WTC11 (cell line): ENCODE measurements around the gene TRIM38. TPM values are rescaled to one million over a fixed set of nuclear protein-coding genes. Genes with fewer than 3 reads are reported as not detected.

Source experiments
- ATAC-seq: fragments of 200-7000 bp; cut with Tn5 transposase; 2 replicates; pipeline ENCODE4 v1.10.0; 2021; ENCODE audit warnings: mild to moderate bottlenecking, moderate library complexity
- CTCF ChIA-PET: fragments of 300-600 bp; sonication (Branson Sonifier 250); formaldehyde crosslinking; loops from one replicate; lab custom pipeline; 2021; ENCODE audit warnings: antibody characterized with exemption; lab: Charles Lee
- POLR2A ChIA-PET: fragments of 350-600 bp; sonication (Branson Sonifier 250); formaldehyde crosslinking; loops from one replicate; lab custom pipeline; 2021; ENCODE audit warnings: antibody characterized with exemption; lab: Charles Lee
- DNase-seq: peaks from one replicate; pipeline ENCODE4 v3.0.0; 2021; ENCODE audit warnings: low spot score
- H3K27ac Mint-ChIP-seq: 2 replicates; pipeline ENCODE4 v1.8.0; 2021; ENCODE audit warnings: mixed read lengths
- H3K27me3 Mint-ChIP-seq: 2 replicates; pipeline ENCODE4 v1.8.0; 2021; ENCODE audit warnings: low read depth, mild to moderate bottlenecking, moderate library complexity, mixed read lengths
- H3K36me3 Mint-ChIP-seq: 2 replicates; pipeline ENCODE4 v1.8.0; 2021; ENCODE audit warnings: mixed read lengths
- H3K4me1 Mint-ChIP-seq: 2 replicates; pipeline ENCODE4 v1.8.0; 2022; ENCODE audit warnings: mixed read lengths
- H3K4me3 Mint-ChIP-seq: 2 replicates; pipeline ENCODE4 v1.8.0; 2021; ENCODE audit warnings: mild to moderate bottlenecking, moderate library complexity, mixed read lengths
- H3K9me3 Mint-ChIP-seq: 2 replicates; pipeline ENCODE4 v1.8.0; 2021; ENCODE audit warnings: mixed read lengths
- CREM ChIP-seq: sonication (generic); formaldehyde crosslinking; IDR thresholded peaks from 2 replicates; pipeline ENCODE4 v1.8.1; 2022; ENCODE audit warnings: mild to moderate bottlenecking, missing genetic modification reagents, moderate library complexity
- ETV6 ChIP-seq: sonication (generic); formaldehyde crosslinking; IDR thresholded peaks from 2 replicates; pipeline ENCODE4 v1.8.1; 2022; ENCODE audit warnings: mild to moderate bottlenecking, missing genetic modification reagents
- JAZF1 ChIP-seq: fragments of 250-450 bp; sonication (Bioruptor Pico); IDR thresholded peaks from 2 replicates; pipeline ENCODE4 v1.9.0; 2021; ENCODE audit warnings: moderate library complexity, mild to moderate bottlenecking, inconsistent platforms
- MXD4 ChIP-seq: fragments of 250-450 bp; sonication (Bioruptor Pico); IDR thresholded peaks from 2 replicates; pipeline ENCODE4 v1.8.0; 2021; ENCODE audit warnings: mild to moderate bottlenecking, moderate library complexity, borderline replicate concordance
- NFATC4 ChIP-seq: fragments of 250-450 bp; sonication (Bioruptor Pico); IDR thresholded peaks from 2 replicates; pipeline ENCODE4 v1.9.0; 2021; ENCODE audit warnings: mild to moderate bottlenecking
- NR2C2 ChIP-seq: sonication (generic); formaldehyde crosslinking; IDR thresholded peaks from 2 replicates; pipeline ENCODE4 v1.8.0; 2022; ENCODE audit warnings: mild to moderate bottlenecking, missing genetic modification reagents
- NR3C1 ChIP-seq: sonication (generic); formaldehyde crosslinking; conservative IDR thresholded peaks from 2 replicates; pipeline ENCODE4 v1.8.1; 2023; ENCODE audit warnings: low read depth, mild to moderate bottlenecking, missing genetic modification reagents
- OVOL2 ChIP-seq: fragments of 250-450 bp; sonication (Bioruptor Pico); IDR thresholded peaks from 2 replicates; pipeline ENCODE4 v1.9.0; 2021; ENCODE audit warnings: mild to moderate bottlenecking, borderline replicate concordance
- SOX15 ChIP-seq: fragments of 250-450 bp; sonication (Bioruptor Pico); IDR thresholded peaks from 2 replicates; pipeline ENCODE4 v1.9.0; 2021; ENCODE audit warnings: mild to moderate bottlenecking
- SP1 ChIP-seq: sonication (generic); formaldehyde crosslinking; conservative IDR thresholded peaks from 2 replicates; pipeline ENCODE4 v1.8.1; 2022; ENCODE audit warnings: missing genetic modification reagents
- ZNF317 ChIP-seq: sonication (generic); formaldehyde crosslinking; IDR thresholded peaks from 2 replicates; pipeline ENCODE4 v1.8.1; 2023; ENCODE audit warnings: low read depth, mild to moderate bottlenecking, moderate library complexity, missing genetic modification reagents, borderline replicate concordance
- ZNF396 ChIP-seq: fragments of 250-450 bp; sonication (Bioruptor Pico); IDR thresholded peaks from 2 replicates; pipeline ENCODE4 v1.8.0; 2021; ENCODE audit warnings: mild to moderate bottlenecking, moderate library complexity, borderline replicate concordance
- ZNF423 ChIP-seq: fragments of 250-450 bp; sonication (Bioruptor Pico); IDR thresholded peaks from 2 replicates; pipeline ENCODE4 v2.1.2; 2022; ENCODE audit warnings: mild to moderate bottlenecking, moderate library complexity
- total RNA-seq: library from RNA; stranded (reverse); gene quantifications from 3 replicates; pipeline ENCODE4 v1.2.3, GENCODE V29; 2021
- TF ChIP-seq, protein P1 (sequence below): sonication (generic); formaldehyde crosslinking; conservative IDR thresholded peaks from 2 replicates; pipeline ENCODE4 v1.8.1; 2023; ENCODE audit warnings: mild to moderate bottlenecking, low read depth, missing genetic modification reagents, moderate library complexity
- TF ChIP-seq, protein P2 (sequence below): sonication (generic); formaldehyde crosslinking; IDR thresholded peaks from 2 replicates; pipeline ENCODE4 v1.8.0; 2022; ENCODE audit warnings: missing genetic modification reagents
- TF ChIP-seq, protein P3 (sequence below): sonication (generic); formaldehyde crosslinking; IDR thresholded peaks from 2 replicates; pipeline ENCODE4 v1.8.1; 2022; ENCODE audit warnings: mild to moderate bottlenecking, moderate library complexity, missing genetic modification reagents
- TF ChIP-seq, protein P4 (sequence below): sonication (generic); formaldehyde crosslinking; IDR thresholded peaks from 2 replicates; pipeline ENCODE4 v1.8.0; 2022; ENCODE audit warnings: mild to moderate bottlenecking, missing genetic modification reagents
- TF ChIP-seq, protein P5 (sequence below): sonication (generic); formaldehyde crosslinking; IDR thresholded peaks from 2 replicates; pipeline ENCODE4 v1.8.0; 2023; ENCODE audit warnings: missing genetic modification reagents, mild to moderate bottlenecking, borderline replicate concordance

The TRIM38 gene
- total RNA-seq, 1 experiment from 2014 or later = 1.6 TPM

DNA sequence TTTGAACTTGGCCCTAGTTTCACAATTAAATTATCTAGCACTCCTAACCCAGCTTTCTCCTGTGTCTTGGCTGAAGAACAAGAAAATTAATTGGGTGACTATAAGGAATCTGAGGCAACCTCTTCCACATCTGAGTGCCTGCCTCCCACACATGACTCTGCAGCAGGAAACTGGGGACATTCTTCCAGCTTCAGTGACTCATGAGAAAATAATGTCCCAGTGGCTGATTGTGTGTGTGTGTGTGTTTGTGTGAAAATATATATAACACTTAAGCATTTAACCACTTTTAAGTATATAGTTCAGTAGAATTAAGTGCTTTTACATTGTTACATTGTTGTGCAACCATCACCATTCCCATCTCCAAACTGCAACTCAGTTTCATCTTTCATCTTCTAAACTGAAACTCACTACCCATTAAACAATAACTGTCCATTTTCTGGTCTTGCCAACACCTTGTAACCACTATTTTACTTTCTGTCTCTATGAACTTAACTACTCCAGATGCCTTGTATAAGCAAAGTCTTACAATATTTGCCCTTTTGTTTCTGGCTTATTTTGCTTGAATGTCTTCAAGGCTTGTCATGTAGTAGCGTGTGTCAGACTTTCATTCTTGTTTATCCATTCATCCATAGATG is 8.7 kb downstream of the TRIM38 start:
- Mint-ChIP-seq H3K4me3 (no peak overlapping the region), H3K27ac (no peak overlapping the region), H3K36me3 (peaks cover 29% of the 10 kb centered on the region), H3K4me1 (peaks cover 13% of the 10 kb centered on the region), H3K27me3 (peaks cover 26% of the 10 kb centered on the region), H3K9me3 (no peaks in the 10 kb centered on the region)
- ChIA-PET POLR2A (no interaction called here), CTCF (interaction anchor here (1.5 kb wide), 1 partner anchor 21 kb away, joined by 5 read pairs; no protein-coding TSS in a partner anchor)
- DNase-seq (no peak), ATAC-seq (no peak)
- TF ChIP-seq, protein P1, sequence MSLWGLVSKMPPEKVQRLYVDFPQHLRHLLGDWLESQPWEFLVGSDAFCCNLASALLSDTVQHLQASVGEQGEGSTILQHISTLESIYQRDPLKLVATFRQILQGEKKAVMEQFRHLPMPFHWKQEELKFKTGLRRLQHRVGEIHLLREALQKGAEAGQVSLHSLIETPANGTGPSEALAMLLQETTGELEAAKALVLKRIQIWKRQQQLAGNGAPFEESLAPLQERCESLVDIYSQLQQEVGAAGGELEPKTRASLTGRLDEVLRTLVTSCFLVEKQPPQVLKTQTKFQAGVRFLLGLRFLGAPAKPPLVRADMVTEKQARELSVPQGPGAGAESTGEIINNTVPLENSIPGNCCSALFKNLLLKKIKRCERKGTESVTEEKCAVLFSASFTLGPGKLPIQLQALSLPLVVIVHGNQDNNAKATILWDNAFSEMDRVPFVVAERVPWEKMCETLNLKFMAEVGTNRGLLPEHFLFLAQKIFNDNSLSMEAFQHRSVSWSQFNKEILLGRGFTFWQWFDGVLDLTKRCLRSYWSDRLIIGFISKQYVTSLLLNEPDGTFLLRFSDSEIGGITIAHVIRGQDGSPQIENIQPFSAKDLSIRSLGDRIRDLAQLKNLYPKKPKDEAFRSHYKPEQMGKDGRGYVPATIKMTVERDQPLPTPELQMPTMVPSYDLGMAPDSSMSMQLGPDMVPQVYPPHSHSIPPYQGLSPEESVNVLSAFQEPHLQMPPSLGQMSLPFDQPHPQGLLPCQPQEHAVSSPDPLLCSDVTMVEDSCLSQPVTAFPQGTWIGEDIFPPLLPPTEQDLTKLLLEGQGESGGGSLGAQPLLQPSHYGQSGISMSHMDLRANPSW = no peak
- TF ChIP-seq, protein P2, sequence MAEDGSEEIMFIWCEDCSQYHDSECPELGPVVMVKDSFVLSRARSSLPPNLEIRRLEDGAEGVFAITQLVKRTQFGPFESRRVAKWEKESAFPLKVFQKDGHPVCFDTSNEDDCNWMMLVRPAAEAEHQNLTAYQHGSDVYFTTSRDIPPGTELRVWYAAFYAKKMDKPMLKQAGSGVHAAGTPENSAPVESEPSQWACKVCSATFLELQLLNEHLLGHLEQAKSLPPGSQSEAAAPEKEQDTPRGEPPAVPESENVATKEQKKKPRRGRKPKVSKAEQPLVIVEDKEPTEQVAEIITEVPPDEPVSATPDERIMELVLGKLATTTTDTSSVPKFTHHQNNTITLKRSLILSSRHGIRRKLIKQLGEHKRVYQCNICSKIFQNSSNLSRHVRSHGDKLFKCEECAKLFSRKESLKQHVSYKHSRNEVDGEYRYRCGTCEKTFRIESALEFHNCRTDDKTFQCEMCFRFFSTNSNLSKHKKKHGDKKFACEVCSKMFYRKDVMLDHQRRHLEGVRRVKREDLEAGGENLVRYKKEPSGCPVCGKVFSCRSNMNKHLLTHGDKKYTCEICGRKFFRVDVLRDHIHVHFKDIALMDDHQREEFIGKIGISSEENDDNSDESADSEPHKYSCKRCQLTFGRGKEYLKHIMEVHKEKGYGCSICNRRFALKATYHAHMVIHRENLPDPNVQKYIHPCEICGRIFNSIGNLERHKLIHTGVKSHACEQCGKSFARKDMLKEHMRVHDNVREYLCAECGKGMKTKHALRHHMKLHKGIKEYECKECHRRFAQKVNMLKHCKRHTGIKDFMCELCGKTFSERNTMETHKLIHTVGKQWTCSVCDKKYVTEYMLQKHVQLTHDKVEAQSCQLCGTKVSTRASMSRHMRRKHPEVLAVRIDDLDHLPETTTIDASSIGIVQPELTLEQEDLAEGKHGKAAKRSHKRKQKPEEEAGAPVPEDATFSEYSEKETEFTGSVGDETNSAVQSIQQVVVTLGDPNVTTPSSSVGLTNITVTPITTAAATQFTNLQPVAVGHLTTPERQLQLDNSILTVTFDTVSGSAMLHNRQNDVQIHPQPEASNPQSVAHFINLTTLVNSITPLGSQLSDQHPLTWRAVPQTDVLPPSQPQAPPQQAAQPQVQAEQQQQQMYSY (CRISPR knock-in tag) = no peak
- no peak for TF ChIP-seq MXD4 (CRISPR knock-in tag)
- no peak for TF ChIP-seq NR2C2 (CRISPR knock-in tag)

DNA sequence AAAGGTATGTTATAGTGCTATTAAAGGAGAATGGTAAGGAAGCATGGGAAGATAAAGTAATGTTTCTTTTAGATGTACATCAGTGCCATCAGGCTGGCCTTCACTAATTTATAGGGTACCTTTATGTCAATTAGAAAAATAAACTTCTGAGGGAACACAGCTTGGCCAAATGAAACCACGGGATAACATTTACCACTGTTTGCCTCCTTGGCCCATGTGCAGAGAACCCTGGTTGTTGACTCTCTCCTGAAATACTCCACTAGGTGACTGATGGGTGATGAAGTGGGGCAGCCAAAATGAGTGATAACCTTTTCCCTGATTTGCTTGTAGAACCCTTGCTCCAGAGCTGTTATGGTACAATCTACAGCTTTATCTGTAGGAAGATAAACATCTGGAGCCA is 9.5 kb downstream of the TRIM38 start:
- Mint-ChIP-seq H3K27ac (no peak overlapping the region), H3K27me3 (peaks cover 18% of the 10 kb centered on the region), H3K4me3 (no peak overlapping the region), H3K36me3 (peaks cover 20% of the 10 kb centered on the region), H3K9me3 (no peaks in the 10 kb centered on the region), H3K4me1 (peaks cover 5% of the 10 kb centered on the region)
- POLR2A ChIA-PET = no interaction called here
- DNase-seq = no peak
- CTCF ChIA-PET = no interaction called here
- no peak for ATAC-seq
- TF ChIP-seq JAZF1 (no peak), ETV6 (CRISPR knock-in tag) (no peak), NFATC4 (CRISPR knock-in tag) (no peak), ZNF396 (CRISPR knock-in tag) (no peak), CREM (CRISPR knock-in tag) (no peak), SP1 (CRISPR knock-in tag) (no peak), SOX15 (CRISPR knock-in tag) (no peak), ZNF317 (CRISPR knock-in tag) (no peak), OVOL2 (CRISPR knock-in tag) (no peak), NR3C1 (CRISPR knock-in tag) (no peak), ZNF423 (CRISPR knock-in tag) (no peak)
- TF ChIP-seq, protein P2 (CRISPR knock-in tag) = no peak
- TF ChIP-seq, protein P3, sequence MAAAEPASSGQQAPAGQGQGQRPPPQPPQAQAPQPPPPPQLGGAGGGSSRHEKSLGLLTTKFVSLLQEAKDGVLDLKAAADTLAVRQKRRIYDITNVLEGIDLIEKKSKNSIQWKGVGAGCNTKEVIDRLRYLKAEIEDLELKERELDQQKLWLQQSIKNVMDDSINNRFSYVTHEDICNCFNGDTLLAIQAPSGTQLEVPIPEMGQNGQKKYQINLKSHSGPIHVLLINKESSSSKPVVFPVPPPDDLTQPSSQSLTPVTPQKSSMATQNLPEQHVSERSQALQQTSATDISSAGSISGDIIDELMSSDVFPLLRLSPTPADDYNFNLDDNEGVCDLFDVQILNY (CRISPR knock-in tag) = no peak
- TF ChIP-seq, protein P4, sequence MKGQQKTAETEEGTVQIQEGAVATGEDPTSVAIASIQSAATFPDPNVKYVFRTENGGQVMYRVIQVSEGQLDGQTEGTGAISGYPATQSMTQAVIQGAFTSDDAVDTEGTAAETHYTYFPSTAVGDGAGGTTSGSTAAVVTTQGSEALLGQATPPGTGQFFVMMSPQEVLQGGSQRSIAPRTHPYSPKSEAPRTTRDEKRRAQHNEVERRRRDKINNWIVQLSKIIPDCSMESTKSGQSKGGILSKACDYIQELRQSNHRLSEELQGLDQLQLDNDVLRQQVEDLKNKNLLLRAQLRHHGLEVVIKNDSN (CRISPR knock-in tag) = no peak
- TF ChIP-seq, protein P5, sequence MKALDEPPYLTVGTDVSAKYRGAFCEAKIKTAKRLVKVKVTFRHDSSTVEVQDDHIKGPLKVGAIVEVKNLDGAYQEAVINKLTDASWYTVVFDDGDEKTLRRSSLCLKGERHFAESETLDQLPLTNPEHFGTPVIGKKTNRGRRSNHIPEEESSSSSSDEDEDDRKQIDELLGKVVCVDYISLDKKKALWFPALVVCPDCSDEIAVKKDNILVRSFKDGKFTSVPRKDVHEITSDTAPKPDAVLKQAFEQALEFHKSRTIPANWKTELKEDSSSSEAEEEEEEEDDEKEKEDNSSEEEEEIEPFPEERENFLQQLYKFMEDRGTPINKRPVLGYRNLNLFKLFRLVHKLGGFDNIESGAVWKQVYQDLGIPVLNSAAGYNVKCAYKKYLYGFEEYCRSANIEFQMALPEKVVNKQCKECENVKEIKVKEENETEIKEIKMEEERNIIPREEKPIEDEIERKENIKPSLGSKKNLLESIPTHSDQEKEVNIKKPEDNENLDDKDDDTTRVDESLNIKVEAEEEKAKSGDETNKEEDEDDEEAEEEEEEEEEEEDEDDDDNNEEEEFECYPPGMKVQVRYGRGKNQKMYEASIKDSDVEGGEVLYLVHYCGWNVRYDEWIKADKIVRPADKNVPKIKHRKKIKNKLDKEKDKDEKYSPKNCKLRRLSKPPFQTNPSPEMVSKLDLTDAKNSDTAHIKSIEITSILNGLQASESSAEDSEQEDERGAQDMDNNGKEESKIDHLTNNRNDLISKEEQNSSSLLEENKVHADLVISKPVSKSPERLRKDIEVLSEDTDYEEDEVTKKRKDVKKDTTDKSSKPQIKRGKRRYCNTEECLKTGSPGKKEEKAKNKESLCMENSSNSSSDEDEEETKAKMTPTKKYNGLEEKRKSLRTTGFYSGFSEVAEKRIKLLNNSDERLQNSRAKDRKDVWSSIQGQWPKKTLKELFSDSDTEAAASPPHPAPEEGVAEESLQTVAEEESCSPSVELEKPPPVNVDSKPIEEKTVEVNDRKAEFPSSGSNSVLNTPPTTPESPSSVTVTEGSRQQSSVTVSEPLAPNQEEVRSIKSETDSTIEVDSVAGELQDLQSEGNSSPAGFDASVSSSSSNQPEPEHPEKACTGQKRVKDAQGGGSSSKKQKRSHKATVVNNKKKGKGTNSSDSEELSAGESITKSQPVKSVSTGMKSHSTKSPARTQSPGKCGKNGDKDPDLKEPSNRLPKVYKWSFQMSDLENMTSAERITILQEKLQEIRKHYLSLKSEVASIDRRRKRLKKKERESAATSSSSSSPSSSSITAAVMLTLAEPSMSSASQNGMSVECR (CRISPR knock-in tag) = no peak
